HK-2 (cell line): ENCODE results near the gene UBE2C.
"Not testable (repeated sequence)": the region's sequence is repeated elsewhere in the genome, so short reads cannot be mapped to it uniquely, and the experiment has no call there.

ENCODE experiments used
- DNase-seq: peaks from one replicate; pipeline ENCODE4 v3.0.0-alpha.2; 2018; ENCODE audit not compliant: unreplicated experiment

UBE2C gene

GRCh38 chr20:45812157-45813005, at the start of gene UBE2C:
Gene UBE2C (plus strand): TSS chr20:45812644. CDS start chr20:45812696, 52 bp downstream.
- peak; percentile 100 for DNase-seq

- not testable (repeated sequence) for DNase-seq
Observed at GRCh38 chr20:45764618-45765282, 47.7 kb upstream of the UBE2C start.

- DNase-seq: no peak
Observed at GRCh38 chr20:45765307-45765875, 47.1 kb upstream of the UBE2C start.

GRCh38 chr20:45765980-45766379, 46.5 kb upstream of the UBE2C start:
- DNase-seq: no peak

GRCh38 chr20:45768479-45768878, 44.0 kb upstream of the UBE2C start:
- no peak for DNase-seq

- DNase-seq: peak; percentile 89
Observed at GRCh38 chr20:45771182-45771759, 41.2 kb upstream of the UBE2C start.

GRCh38 chr20:45772693-45773092, 39.8 kb upstream of the UBE2C start:
- no peak for DNase-seq

GRCh38 chr20:45774945-45775344, 37.5 kb upstream of the UBE2C start:
- no peak for DNase-seq

- no peak for DNase-seq
Observed at GRCh38 chr20:45775411-45775810, 37.0 kb upstream of the UBE2C start.

GRCh38 chr20:45776931-45777330, 35.5 kb upstream of the UBE2C start:
- no peak for DNase-seq

- peak; percentile 91 for DNase-seq
Observed at GRCh38 chr20:45779011-45779915, 33.2 kb upstream of the UBE2C start.

- DNase-seq: no peak
Observed at GRCh38 chr20:45780159-45780558, 32.3 kb upstream of the UBE2C start.

GRCh38 chr20:45781391-45781931, 31.0 kb upstream of the UBE2C start:
- peak; percentile 67 for DNase-seq

GRCh38 chr20:45782890-45783289, 29.6 kb upstream of the UBE2C start:
- DNase-seq: peak; percentile 46

GRCh38 chr20:45783656-45784294, 28.7 kb upstream of the UBE2C start:
- no peak for DNase-seq

- no peak for DNase-seq
Observed at GRCh38 chr20:45788351-45788750, 24.1 kb upstream of the UBE2C start.

- peak; percentile 14 for DNase-seq
Observed at GRCh38 chr20:45792317-45793118, 19.9 kb upstream of the UBE2C start.

- DNase-seq: no peak
Observed at GRCh38 chr20:45796337-45797065, 15.9 kb upstream of the UBE2C start.

- not testable (repeated sequence) for DNase-seq
Observed at GRCh38 chr20:45797510-45797909, 14.9 kb upstream of the UBE2C start.
